NCI-H2196 treated with DMSO at 0.1 percent for 48 hours (cell line): ENCODE data around the gene RBM14.
"Not testable (repeated sequence)": the region's sequence is repeated elsewhere in the genome, so short reads cannot be mapped to it uniquely, and the experiment has no call there.

ENCODE experiments used
- DNase-seq: peaks from one replicate; lab custom pipeline; 2025; ENCODE audit not compliant: unreplicated experiment; lab: John Stamatoyannopoulos, UW

Gene RBM14

DNA sequence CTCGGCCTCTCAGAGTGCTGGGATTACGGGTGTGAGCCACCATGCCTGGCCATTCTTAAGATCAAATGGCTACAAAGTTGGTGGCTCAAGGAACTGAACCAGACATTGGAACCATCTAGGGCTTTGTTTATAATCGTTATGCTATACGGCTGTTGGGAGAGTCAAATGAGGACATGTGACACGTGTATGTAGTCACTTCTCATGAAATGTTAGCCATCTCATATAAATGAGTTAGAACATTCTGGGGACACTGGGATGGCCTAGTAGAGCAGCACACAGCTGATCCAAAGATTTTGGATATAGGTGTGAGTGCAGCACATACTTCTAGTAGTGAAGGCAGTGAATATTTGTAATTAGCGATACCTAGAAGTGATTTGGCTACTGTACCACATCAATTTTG lies 15.5 kb downstream of the RBM14 start:
- no peak for DNase-seq

DNA sequence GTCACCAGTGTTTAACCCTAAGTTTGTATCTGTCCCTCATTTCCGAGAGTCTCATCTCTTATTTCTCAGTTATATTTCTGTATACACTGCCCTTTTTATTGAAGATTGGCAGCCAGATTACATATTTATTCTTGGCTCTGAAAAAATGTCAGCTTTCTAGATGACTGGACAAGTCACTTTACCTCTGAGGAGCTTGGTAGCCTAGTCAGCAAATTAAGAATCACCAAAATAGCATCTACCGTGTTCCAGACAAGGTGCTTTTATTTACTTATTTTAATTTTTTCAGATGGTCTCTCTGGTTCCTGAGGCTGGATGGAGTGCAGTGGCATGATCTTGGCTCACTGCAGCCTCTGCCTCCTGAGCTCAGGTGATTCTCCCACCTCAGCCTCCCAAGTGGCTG lies 16.5 kb downstream of the RBM14 start:
- DNase-seq: no peak

DNA sequence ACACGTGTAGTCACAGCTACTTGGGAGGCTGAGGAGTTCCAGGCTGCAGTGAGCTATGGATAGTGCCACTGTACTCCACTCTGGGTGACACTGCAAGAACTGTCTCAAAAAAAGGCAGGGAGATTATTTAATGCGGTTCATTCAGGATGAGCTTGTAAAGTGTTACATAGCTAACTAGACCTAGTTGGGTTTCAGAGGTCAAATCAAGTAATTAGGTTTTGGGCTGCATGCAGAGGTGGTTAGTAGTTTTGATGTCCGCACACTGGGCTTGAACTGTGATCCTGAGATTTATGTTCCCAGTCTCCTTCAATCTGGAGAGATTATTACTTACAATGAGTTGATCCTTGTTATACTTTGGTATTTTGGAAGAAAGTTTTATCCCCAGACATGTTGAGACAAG lies 20.0 kb downstream of the RBM14 start:
- DNase-seq: no peak

DNA sequence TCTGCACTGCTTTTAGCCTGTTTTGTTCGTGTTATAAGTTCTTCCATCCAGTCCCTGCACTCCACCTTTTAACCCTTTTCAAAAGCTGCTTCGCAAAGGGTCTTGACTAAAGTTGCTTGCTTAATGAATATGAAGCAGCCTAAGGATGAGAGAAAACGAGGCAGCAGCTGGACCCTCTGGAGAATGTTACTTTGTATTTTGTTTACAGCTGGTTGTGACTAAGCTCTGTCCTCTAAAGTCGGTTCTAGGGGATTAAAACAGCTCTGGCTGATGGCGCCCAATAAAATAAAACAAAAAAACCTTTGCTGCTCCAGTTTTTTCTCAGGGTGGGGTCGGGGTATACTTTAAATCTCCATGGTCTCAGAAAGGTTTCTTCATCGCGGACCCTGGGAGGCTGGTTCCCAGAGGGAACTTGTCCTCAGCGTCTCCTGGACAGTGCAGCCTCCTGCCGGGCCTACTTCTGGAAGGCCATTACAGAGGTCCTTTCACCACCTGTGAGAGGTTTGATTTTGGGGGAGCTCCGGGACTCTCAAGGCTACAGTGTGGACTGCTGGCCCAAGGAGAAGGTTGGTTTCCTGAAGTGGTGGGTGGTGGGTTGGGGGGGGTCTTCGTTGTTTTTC lies 21.2 kb downstream of the RBM14 start:
- no peak for DNase-seq

DNA sequence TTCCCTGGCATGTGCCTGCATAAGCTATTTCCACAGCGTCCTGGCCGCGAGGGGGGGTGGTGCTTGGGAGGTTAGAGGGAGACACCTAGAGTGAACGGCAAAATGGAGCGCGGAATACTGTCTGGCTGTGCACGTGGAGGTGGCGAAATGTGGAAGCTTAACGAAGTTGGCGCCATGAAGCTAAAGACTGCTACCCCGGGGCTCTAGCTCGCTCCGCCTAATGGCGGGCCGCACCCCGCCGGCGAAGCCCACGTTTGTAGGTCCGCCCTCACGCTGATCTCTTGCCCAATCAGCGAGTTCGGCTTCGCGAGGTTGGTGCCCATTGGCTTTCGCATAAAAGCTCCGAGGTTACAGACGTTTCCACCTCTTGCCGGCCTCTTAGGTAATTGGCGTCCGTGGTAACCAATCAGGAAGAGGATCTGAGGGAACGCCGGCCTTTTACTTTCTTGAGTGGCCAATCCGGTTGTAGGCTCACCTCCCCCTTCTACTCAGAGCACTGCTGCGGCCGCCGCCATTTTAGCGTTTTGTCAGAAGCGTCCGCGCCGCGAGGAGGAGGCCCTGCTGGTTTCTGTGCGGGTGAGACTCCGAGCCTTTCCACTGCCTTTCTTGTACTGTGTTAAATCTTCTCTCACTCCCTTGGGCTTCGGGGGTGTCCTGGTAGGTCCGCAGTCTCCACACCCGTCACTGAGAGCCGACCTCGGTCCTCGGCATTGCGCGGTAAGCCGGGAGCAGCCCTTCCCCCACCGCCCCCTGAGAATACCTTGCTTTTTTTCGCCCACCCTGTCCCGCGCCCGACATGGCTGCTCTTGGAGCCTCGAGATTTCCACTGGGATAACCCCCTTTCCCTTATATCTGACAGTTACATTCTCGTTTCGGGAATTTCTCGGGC lies 22.0 kb downstream of the RBM14 start, which contains the start of gene RBM4:
Gene RBM4, plus strand, starts transcription at position 527 of the 889 bp plus-strand sequence. CDS start 1,009 bp downstream, outside the sequence.
- DNase-seq: peak; percentile 98

DNA sequence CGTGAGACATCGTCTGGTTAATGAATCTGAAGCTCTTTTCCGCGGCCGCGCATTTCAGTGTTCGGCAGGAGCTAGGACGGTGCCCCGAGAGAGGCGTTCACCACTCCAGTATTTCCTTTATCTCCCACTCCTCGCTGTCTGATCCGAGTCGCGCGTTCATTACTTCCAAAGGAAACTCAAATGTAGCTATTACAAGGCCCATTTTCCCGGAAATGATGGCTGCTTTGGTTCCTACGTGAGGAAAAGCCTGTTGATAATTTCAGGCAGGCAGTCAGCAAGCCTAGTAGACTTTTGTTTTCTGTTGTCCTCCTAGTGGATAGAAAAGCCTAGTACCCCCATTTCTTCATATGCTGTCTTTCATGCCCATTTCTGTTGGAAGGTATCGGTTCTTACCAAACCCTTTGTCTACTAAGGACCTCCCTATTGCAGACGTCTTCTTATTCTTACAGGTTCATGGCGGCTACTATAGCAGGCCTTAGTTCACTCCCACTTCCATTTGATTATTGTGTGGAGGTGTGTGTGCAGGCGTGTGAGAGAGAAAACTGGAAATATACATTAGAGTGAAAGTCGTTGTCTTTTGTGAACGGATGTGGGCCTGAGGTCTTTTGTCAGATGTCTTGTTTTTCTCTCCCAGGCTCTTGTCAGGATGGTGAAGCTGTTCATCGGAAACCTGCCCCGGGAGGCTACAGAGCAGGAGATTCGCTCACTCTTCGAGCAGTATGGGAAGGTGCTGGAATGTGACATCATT lies 22.8 kb downstream of the RBM14 start:
- no peak for DNase-seq

DNA sequence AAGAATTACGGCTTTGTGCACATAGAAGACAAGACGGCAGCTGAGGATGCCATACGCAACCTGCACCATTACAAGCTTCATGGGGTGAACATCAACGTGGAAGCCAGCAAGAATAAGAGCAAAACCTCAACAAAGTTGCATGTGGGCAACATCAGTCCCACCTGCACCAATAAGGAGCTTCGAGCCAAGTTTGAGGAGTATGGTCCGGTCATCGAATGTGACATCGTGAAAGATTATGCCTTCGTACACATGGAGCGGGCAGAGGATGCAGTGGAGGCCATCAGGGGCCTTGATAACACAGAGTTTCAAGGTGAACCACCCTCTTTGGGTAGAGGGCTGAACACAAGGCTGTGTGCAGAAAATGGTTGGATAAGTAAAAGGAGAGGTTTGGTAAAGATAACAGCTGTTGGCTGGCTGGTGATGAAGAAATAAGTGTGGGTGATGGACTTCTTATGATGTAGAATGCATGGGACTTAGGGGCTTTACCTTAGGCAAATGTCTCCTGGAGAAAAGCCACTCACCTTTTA lies 23.4 kb downstream of the RBM14 start:
- not testable (repeated sequence) for DNase-seq

DNA sequence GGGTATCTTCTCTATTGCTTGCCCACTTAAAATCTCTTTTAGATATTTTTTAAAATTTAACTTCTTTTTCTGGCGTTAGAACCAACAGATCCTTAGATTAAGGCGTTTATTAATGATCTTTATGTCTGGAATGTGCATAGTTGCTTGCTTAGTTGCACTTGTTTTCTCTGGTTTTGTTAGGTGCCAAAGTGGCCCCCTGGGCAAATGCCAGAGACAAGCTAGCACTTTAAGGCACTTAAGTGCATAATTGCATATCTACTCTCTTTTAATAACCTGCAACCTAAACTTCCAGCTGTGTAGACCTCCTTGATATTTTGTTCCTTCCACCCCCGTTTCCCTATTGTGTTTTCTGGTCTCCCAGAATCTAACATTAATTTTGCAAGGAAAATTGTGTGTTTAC lies 25.4 kb downstream of the RBM14 start:
- DNase-seq: no peak

DNA sequence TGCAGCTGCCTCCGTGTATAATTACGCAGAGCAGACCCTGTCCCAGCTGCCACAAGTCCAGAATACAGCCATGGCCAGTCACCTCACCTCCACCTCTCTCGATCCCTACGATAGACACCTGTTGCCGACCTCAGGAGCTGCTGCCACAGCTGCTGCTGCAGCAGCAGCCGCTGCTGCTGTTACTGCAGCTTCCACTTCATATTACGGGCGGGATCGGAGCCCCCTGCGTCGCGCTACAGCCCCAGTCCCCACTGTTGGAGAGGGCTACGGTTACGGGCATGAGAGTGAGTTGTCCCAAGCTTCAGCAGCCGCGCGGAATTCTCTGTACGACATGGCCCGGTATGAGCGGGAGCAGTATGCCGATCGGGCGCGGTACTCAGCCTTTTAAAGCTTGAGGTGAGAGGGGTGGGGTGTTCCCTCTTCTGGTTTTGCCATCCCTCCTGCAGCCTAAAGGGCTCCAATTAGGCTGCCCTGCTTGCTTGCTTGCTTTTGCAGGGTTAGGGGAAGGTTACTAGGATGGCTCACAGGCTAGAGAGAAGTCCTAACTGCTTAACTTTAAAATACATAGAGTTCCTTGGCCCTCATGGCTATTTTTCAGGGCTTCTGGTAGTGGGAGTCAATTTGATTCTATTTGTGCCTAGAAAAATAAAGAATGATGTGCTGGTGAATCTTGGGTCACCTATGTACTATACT lies 27.5 kb downstream of the RBM14 start:
- DNase-seq: no peak

DNA sequence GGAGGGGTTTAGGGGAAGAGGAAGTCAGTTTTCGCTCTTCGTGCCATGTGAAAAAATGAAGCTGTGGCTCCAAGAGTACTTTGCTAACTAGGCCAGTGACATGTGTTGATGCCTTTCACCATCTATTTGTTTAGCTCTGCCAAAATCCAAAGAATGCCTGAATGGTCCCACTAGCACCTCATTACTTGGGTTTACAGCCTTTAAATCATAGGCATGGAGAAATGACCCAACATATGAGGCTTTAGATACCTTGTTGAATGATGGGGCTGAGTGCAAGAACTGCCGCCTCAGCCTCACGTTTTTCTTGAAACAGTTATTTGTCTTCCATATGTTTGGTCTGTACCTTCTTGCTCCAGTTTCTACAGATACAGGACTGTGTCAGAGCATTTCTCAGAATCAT lies 30.4 kb downstream of the RBM14 start:
- no peak for DNase-seq

DNA sequence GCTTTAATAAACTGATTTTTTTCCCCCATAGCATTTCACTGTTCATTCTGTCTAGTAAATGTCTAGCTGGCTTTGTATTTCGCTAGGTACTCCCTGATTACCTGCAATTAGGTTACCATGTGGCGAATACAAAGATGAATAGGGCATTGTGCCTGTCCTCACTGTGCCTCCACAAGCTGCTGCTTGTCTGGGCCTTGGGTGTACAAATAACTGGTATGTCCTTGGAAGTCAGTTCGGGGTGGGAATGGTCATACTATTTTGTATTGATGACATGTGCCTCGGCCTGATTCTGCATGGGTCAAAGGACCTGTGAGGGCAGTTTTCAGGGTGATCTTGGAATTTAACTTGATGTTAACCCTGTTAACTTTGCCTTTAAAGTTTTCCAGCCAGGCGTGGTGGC lies 33.5 kb downstream of the RBM14 start:
- DNase-seq: no peak

DNA sequence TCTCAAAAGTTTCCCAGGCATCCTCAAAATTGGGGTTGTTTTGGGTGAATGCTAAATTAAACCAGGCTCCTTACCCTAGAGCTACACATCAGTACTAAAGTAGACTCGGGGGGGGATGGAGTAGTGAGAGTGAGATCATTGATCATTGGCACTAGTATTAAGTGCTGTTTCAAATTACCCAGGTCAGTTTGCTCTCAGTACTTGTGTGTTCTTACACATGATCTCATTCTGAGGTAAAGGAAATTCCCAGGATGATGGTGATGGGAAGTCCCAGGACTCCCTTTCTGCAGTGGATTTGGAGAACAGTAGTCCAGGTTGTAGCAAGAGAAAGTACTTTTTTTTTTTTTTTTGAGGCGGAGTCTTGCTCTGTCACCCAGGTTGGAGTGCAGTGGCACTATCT lies 34.6 kb downstream of the RBM14 start:
- DNase-seq: no peak

DNA sequence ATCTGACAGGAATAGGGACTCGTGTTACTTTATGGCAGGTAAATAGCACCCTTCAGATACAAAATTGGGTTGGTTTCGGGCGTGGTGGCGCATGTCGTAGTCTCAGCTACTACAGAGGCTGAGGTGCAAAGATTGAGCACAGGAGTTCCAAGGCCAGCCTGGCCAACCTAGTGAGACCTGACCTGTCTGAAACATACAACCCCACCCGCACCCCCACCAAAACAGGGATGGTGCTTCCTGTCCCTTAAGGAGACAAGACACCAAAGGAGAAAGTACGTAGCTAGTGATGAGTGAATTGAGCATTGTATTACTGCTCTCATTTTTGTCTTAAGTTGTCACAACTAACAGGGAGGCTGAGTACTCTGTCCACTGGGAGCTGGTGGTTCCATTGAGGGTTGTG lies 36.2 kb downstream of the RBM14 start:
- no peak for DNase-seq

DNA sequence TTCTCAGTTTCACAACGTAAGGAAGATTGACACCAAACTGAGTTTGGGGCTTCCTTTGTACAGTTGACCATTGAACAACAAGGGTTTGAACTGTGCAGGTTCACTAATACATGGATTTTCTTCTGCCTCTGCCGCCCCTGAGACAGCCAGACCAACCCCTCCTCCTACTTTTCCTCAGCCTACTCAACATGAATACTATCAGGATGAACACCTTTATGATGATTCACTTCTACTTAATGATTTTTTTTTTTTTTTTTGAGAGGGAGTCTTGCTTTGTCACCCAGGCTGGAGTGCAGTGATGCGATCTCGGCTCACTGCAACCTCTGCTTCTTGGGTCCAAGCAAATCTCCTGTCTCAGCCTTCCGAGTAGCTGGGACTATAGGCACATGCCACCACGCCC lies 36.7 kb downstream of the RBM14 start:
- DNase-seq: no peak

DNA sequence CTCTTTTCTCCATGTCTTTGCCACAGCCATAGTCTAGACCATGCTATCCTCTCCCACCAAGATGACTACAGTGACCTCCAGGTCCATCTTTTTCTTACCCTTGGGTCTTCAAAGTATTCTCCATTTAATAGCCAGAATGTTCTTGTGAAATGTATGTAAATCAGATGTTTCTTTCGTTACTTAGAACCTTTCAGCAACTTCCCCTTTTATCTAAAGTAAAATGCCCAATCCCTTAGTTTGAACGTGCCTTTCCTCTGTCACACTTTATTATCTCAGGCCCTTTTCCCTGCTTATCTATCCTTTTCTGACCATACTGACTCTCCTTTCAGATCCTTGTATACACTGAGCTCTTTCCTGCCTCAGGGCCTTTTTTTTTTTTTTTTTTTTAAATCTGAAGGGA lies 43.3 kb downstream of the RBM14 start:
- no peak for DNase-seq

DNA sequence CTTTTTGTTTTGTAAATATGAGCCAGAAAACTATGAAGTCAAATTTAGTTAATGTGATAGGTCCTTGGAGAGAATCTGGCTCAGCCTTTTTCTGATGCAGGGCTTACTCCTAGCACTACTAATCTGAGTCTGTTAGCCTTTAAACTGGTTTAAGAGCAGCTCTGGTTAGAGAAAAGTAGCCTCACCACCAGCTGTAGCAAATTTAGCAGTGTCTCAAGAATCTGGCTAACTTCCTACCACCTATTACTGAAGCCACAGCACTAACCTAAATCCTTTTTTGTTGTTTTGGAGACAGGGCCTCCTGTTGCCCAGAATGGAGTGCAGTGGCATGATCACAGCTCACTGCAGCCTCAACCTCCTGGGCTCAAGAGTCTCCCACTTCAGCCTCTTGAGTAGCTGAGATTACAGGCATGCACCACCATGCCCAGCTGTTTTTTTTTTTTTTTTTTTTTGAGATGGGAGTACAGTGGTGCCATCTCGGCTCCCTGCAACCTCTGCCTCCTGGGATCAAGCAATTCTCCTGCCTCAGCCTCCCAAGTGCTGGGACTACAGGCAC lies 47.4 kb downstream of the RBM14 start:
- no peak for DNase-seq

DNA sequence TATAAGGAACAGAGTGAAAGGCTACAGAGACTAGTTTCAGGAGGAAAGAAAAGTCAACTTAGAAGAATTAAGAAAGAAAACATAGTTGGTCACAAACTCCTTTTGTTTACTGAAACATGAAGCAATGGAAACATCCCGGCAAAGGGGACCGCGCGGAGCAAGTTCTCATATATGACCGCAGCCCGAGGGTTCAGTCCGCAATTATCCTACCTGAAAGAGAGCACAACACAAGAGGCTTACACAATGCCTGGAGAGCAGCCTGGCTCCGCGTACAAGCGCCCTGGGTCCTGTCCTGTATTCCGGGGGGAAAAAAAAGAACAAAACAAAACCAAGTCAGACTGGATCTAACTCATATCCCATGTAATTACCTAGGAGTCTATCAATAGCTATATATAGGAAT lies 48.9 kb downstream of the RBM14 start:
- DNase-seq: no peak

DNA sequence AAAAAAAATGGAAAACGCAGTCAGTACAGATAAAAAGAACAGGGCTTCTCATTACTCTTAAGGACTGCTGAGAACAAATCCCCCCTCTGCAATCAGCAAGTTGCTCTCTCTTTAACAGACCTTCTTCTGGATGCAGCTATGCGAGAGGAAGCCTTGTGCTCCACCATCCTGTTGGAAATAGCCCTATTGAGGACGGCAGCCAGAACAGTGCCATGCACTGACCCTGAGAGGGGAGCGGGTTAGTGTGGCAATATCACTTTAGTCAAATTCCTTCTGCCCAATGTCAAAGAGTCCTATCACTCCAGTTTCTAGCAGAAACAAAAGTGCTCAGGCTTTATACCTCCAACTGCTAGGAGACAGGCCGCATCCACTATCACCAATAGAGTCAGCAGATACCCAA lies 54.4 kb downstream of the RBM14 start:
- DNase-seq: no peak

DNA sequence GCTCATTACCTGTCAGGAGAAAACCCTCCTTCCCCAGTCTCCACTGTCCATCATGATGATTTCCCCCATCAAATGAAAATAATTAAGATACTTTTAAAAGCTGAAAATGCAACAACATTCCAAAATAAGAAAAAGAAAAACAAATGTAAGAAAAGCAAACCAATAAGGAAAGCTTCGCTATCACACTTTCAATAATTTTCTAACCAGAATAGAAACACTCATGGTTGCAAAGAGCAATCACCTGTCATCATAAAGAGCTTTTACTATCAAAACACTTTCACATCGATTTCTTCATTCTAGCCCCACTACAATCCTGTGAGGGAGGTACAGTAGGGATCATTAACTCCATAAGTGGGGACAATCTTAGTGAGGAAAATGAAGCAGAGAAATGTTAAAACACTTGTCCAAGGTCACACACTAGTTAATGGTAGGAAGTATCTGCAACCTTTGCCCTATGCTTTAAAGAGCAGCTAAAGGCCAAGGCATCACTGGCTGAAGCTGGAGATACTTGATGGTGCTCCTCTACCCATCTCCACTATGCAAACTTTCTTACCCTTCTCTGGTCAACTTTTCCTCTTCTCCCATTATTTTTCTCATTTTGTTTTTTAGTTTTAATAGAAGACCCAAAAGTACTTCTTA lies 58.7 kb downstream of the RBM14 start:
- DNase-seq: no peak

DNA sequence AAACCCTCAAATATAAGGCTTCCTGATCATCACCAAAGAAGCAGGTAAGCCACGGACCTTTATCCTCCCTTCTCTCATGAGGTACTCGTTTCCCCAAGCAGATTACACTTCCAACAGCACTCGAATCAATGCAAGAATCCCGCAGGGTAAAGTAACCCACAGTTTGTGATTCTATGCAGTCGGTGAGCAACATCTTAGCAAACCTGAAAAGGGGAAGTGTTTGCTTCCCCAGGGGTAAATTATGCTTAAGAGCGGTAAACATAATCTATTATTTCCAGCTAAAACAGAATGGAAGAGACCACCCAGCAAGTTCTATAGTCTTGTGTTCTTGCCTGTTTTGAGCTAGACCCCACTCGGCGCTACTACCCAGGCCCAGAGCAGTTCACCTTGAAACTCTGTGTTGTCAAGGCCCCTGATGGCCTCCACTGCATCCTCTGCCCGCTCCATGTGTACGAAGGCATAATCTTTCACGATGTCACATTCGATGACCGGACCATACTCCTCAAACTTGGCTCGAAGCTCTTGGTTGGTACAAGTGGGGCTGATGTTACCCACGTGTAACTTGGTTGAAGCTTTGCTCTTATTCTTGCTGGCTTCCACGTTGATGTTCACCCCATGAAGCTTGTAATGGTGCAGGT lies 60.0 kb downstream of the RBM14 start:
- no peak for DNase-seq
